ENCODE data around the gene AMH.

- TF ChIP-seq CTCF (IDR thresholded peaks at IDR 0.05): no peak
- no peak for TF ChIP-seq MAX (IDR thresholded peaks at IDR 0.05; ENCODE audit: low read depth)
- no peak for TF ChIP-seq NRF1 (IDR thresholded peaks at IDR 0.05; ENCODE audit: low read depth, low read length)
These were observed 29.4 kb upstream of the AMH start for GRCh38 chr19:2219726-2220125.
